Anterior cingulate cortex (tissue), 58 donors: ENCODE results near the gene TRERF1.
A peak's percentile ranks its signal among the peaks of the same experiment; 100 is the strongest.
"Not testable (repeated sequence)": the region's sequence is repeated elsewhere in the genome, so short reads cannot be mapped to it uniquely, and the experiment has no call there.

ENCODE experiments used
- DNase-seq, 58 donors: peaks; one replicate each; lab custom pipeline; 2025; lab: John Stamatoyannopoulos, UW

Gene TRERF1

GRCh38 chr6:42451333-42452170 lies at the start of gene TRERF1:
TRERF1 (minus strand) TSS chr6:42451926; CDS start chr6:42269590, 182,336 bp downstream.
- DNase-seq: peak in 44 of 58 donors; percentile 18 to 85 (median 53)

GRCh38 chr6:42498473-42499128 lies 46.9 kb upstream of the TRERF1 start:
- no peak for DNase-seq

GRCh38 chr6:42493914-42494539 lies 42.3 kb upstream of the TRERF1 start:
- DNase-seq: no peak

GRCh38 chr6:42488129-42488528 lies 36.4 kb upstream of the TRERF1 start:
- DNase-seq: no peak

GRCh38 chr6:42484261-42484660 lies 32.5 kb upstream of the TRERF1 start:
- DNase-seq: no peak

- no peak for DNase-seq
These were observed 30.4 kb upstream of the TRERF1 start for GRCh38 chr6:42482174-42482573.

GRCh38 chr6:42471714-42472113 lies 20.0 kb upstream of the TRERF1 start:
- DNase-seq: no peak

- DNase-seq: no peak
These were observed 19.4 kb upstream of the TRERF1 start for GRCh38 chr6:42471142-42471541.

- DNase-seq: no peak
These were observed 16.5 kb upstream of the TRERF1 start for GRCh38 chr6:42468273-42468672.

GRCh38 chr6:42467651-42468050 lies 15.9 kb upstream of the TRERF1 start:
- no peak for DNase-seq

- not testable (repeated sequence) for DNase-seq
These were observed 14.7 kb upstream of the TRERF1 start for GRCh38 chr6:42466470-42466869.

GRCh38 chr6:42462474-42462972 lies 10.8 kb upstream of the TRERF1 start:
- no peak for DNase-seq

- DNase-seq: no peak
These were observed 9.2 kb upstream of the TRERF1 start for GRCh38 chr6:42460883-42461282.

- DNase-seq: no peak
These were observed 8.2 kb upstream of the TRERF1 start for GRCh38 chr6:42459888-42460287.

GRCh38 chr6:42454428-42454791 lies 2.7 kb upstream of the TRERF1 start:
- no peak for DNase-seq

GRCh38 chr6:42453654-42454427 lies 2.1 kb upstream of the TRERF1 start:
- DNase-seq: peak in 7 of 58 donors; percentile 11 to 51 (median 23)

GRCh38 chr6:42453031-42453653 lies 1.4 kb upstream of the TRERF1 start:
- DNase-seq: peak in 55 of 58 donors; percentile 31 to 92 (median 70)

- DNase-seq: peak in 44 of 58 donors; percentile 18 to 88 (median 58)
These were observed 675 bp upstream of the TRERF1 start for GRCh38 chr6:42452171-42453030.
